ENCODE measurements around the gene APC2. TPM values are rescaled to one million over a fixed set of nuclear protein-coding genes. Genes with fewer than 3 reads are reported as not detected.

The APC2 gene
- polyA plus RNA-seq, 1 donor (not counting 4 experiments of a cell fraction or from before 2014, with no cell fraction given) = 0.01 TPM

DNA sequence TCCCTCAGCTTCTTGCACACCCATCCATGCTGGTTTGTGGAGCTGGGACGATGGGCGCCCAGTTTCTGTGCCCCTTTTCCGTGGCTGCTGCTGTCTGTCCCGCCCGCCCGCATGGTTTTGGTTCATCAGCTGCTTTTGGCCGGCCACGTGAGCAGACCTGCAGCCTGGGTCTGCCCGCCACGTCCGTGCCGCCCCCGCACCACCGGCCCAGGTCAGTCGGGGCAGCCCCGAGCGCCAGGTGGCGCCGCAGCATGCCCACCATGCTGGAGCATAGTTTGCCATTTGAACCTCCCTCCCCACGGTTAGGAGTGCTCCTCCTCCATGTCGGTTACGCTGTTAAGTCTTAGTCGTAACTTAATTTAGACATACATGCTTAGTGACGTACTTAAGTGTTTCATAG lies 27.0 kb upstream of the APC2 start:
- peaks cover 77% of the 10 kb centered on the region for H3K79me2 ChIP-seq (ENCODE audit: control insufficient read depth, insufficient read depth, low read length)
- no peaks in the 10 kb centered on the region for H3K9me3 ChIP-seq (ENCODE audit: control insufficient read depth, low read depth, low read length)
- H3K4me2 ChIP-seq (ENCODE audit: control insufficient read depth, extremely low read depth, insufficient read depth, low read depth, low read length) = no peak overlapping the region
- FAIRE-seq (no peak), DNase-seq (ENCODE audit: low read depth, low spot score) (no peak)
- H3K9ac ChIP-seq (ENCODE audit: control insufficient read depth, extremely low read depth, insufficient read depth, low read length) = no peak overlapping the region
- H3K4me3 ChIP-seq (ENCODE audit: control insufficient read depth in 2 of 3, extremely low read depth in 1 of 3, insufficient read depth in 2 of 3, low read depth in 1 of 3, low read length in 3 of 3) = no peak overlapping the region
- no peak overlapping the region for H2AFZ ChIP-seq (ENCODE audit: control insufficient read depth, low read length)
- peaks cover 45 to 75% of the 10 kb centered on the region in 2 experiments for H3K36me3 ChIP-seq (ENCODE audit: control insufficient read depth in 2 of 2, extremely low read depth in 1 of 2, insufficient read depth in 2 of 2, low read length in 2 of 2)
- H3K4me1 ChIP-seq (ENCODE audit: control insufficient read depth, extremely low read depth, insufficient read depth, low read length) = peaks cover 17% of the 10 kb centered on the region
- TF ChIP-seq, protein P1, sequence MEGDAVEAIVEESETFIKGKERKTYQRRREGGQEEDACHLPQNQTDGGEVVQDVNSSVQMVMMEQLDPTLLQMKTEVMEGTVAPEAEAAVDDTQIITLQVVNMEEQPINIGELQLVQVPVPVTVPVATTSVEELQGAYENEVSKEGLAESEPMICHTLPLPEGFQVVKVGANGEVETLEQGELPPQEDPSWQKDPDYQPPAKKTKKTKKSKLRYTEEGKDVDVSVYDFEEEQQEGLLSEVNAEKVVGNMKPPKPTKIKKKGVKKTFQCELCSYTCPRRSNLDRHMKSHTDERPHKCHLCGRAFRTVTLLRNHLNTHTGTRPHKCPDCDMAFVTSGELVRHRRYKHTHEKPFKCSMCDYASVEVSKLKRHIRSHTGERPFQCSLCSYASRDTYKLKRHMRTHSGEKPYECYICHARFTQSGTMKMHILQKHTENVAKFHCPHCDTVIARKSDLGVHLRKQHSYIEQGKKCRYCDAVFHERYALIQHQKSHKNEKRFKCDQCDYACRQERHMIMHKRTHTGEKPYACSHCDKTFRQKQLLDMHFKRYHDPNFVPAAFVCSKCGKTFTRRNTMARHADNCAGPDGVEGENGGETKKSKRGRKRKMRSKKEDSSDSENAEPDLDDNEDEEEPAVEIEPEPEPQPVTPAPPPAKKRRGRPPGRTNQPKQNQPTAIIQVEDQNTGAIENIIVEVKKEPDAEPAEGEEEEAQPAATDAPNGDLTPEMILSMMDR (optimal IDR thresholded peaks at IDR 0.05 in 1 of 3, IDR thresholded peaks at IDR 0.05 in 1 of 3, conservative IDR thresholded peaks at IDR 0.05 in 1 of 3; ENCODE audit: extremely low read depth in 1 of 3, insufficient read depth in 2 of 3, low read length in 3 of 3) = no peak
- no peak for TF ChIP-seq EZH2 (IDR thresholded peaks at IDR 0.05; ENCODE audit: low read length)
- peaks cover 3% of the 10 kb centered on the region for H3K9me1 ChIP-seq (ENCODE audit: control insufficient read depth, extremely low read depth, insufficient read depth, low read length)
- H3K27me3 ChIP-seq (ENCODE audit: control insufficient read depth, extremely low read depth, insufficient read depth, low read length) = no peaks in the 10 kb centered on the region
- H3K27ac ChIP-seq (ENCODE audit: control insufficient read depth, insufficient read depth, low read length) = no peak overlapping the region
- H4K20me1 ChIP-seq (ENCODE audit: control insufficient read depth, extremely low read depth, insufficient read depth, low read length) = peaks cover 25% of the 10 kb centered on the region
- dilution Hi-C loops (cut with MboI; ENCODE audit: extremely low pct_ligation_motif_present, low sequenced_read_pairs) = no loop called here

DNA sequence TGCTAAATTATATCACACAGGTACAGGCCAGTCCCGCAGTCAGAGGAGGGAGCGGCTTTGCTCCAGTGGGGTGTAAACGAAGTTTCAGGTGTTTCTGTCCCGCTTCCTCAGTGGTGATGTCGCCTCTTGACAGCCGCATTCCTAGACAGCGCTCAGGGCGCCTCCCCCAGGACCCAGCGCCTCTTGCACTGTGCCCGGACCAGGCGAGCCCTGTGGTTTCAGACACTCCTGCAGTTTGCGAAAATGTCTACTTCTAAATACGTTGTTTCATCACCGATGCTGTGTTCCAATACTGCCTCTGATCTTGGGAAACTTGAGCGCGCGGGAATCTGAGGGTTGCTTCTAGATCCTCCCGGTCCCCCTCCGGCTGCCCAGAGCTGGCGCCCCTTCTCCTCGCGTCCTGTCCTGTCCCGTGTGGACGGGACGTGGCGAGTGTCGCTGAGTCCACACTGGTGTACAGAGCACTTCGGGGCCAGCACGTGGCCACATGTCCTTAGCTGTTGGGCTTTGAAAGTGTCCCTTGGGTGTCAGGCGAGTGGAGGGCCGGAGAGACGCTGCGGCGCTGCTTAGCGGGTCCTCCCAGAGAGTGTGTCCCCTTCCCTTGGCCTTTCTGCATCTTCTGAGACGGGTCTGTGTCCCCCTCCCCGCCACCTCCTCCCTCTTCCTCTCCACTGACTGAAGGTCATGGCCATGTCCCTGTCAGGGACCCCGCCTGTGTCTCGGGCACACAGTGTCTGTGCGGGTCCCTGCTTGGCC lies 26.3 kb upstream of the APC2 start:
- Histone ChIP-seq H4K20me1 (ENCODE audit: control insufficient read depth, extremely low read depth, insufficient read depth, low read length) (peaks cover 22% of the 10 kb centered on the region), H3K27me3 (ENCODE audit: control insufficient read depth, extremely low read depth, insufficient read depth, low read length) (no peaks in the 10 kb centered on the region), H3K9me1 (ENCODE audit: control insufficient read depth, extremely low read depth, insufficient read depth, low read length) (peaks cover 3% of the 10 kb centered on the region), H2AFZ (ENCODE audit: control insufficient read depth, low read length) (no peak overlapping the region), H3K27ac (ENCODE audit: control insufficient read depth, insufficient read depth, low read length) (no peak overlapping the region), H3K4me2 (ENCODE audit: control insufficient read depth, extremely low read depth, insufficient read depth, low read depth, low read length) (no peak overlapping the region), H3K9me3 (ENCODE audit: control insufficient read depth, low read depth, low read length) (no peaks in the 10 kb centered on the region), H3K4me3 (ENCODE audit: control insufficient read depth in 2 of 3, extremely low read depth in 1 of 3, insufficient read depth in 2 of 3, low read depth in 1 of 3, low read length in 3 of 3) (no peak overlapping the region), H3K79me2 (ENCODE audit: control insufficient read depth, insufficient read depth, low read length) (peaks cover 70% of the 10 kb centered on the region), H3K36me3 (ENCODE audit: control insufficient read depth in 2 of 2, extremely low read depth in 1 of 2, insufficient read depth in 2 of 2, low read length in 2 of 2) (peaks cover 41 to 76% of the 10 kb centered on the region in 2 experiments), H3K4me1 (ENCODE audit: control insufficient read depth, extremely low read depth, insufficient read depth, low read length) (peaks cover 17% of the 10 kb centered on the region), H3K9ac (ENCODE audit: control insufficient read depth, extremely low read depth, insufficient read depth, low read length) (no peak overlapping the region)
- DNase-seq (ENCODE audit: low read depth, low spot score) = no peak
- no peak for TF ChIP-seq EZH2 (IDR thresholded peaks at IDR 0.05; ENCODE audit: low read length)
- TF ChIP-seq, protein P1 (optimal IDR thresholded peaks at IDR 0.05 in 1 of 3, IDR thresholded peaks at IDR 0.05 in 1 of 3, conservative IDR thresholded peaks at IDR 0.05 in 1 of 3; ENCODE audit: extremely low read depth in 1 of 3, insufficient read depth in 2 of 3, low read length in 3 of 3) = no peak
- FAIRE-seq = no peak
- dilution Hi-C loops (cut with MboI; ENCODE audit: extremely low pct_ligation_motif_present, low sequenced_read_pairs) = no loop called here
